Endothelial cell (in vitro differentiated cells): ENCODE measurements around the gene MC2R. TPM values are rescaled to one million over a fixed set of nuclear protein-coding genes. Genes with fewer than 3 reads are reported as not detected.
"Not testable (repeated sequence)": the region's sequence is repeated elsewhere in the genome, so short reads cannot be mapped to it uniquely, and the experiment has no call there.

Experiments used
- DNase-seq: peaks from one replicate; pipeline ENCODE4 v3.0.0; 2021; ENCODE audit warnings: low spot score
- H3K27ac Mint-ChIP-seq: one replicate; pipeline ENCODE4 v1.8.0; 2021; ENCODE audit warnings: mixed read lengths, inconsistent platforms; ENCODE audit not compliant: unreplicated experiment
- H3K27me3 Mint-ChIP-seq: one replicate; pipeline ENCODE4 v1.8.0; 2021; ENCODE audit warnings: mild to moderate bottlenecking, moderate library complexity, mixed read lengths, inconsistent platforms; ENCODE audit not compliant: unreplicated experiment
- H3K36me3 Mint-ChIP-seq: one replicate; pipeline ENCODE4 v1.8.0; 2021; ENCODE audit warnings: mild to moderate bottlenecking, low read depth, mixed read lengths, inconsistent platforms; ENCODE audit not compliant: unreplicated experiment
- H3K4me1 Mint-ChIP-seq: one replicate; pipeline ENCODE4 v1.8.0; 2021; ENCODE audit warnings: mild to moderate bottlenecking, mixed read lengths, inconsistent platforms; ENCODE audit not compliant: unreplicated experiment
- H3K4me3 Mint-ChIP-seq: one replicate; pipeline ENCODE4 v1.8.0; 2021; ENCODE audit warnings: mild to moderate bottlenecking, mixed read lengths, inconsistent platforms; ENCODE audit not compliant: unreplicated experiment
- H3K9me3 Mint-ChIP-seq: one replicate; pipeline ENCODE4 v1.8.0; 2021; ENCODE audit warnings: mixed read lengths, inconsistent platforms; ENCODE audit not compliant: unreplicated experiment
- total RNA-seq: library from RNA; stranded (reverse); fragmentation: NEBNext Ultra II Directional; extraction: Animal tissue kit (Norgen Biotek cat#: 25700); gene quantifications from one replicate; pipeline ENCODE4 v1.2.1, GENCODE V29; 2021; ENCODE audit not compliant: unreplicated experiment
- TF ChIP-seq, protein P1 (sequence below): fragments of 200-600 bp; sonication (generic); IDR thresholded peaks from one replicate; pipeline ENCODE4 v1.5.0; 2021; ENCODE audit warnings: antibody characterized with exemption; ENCODE audit not compliant: unreplicated experiment

The MC2R gene
- total RNA-seq, 1 donor from 2014 or later: not detected

DNA sequence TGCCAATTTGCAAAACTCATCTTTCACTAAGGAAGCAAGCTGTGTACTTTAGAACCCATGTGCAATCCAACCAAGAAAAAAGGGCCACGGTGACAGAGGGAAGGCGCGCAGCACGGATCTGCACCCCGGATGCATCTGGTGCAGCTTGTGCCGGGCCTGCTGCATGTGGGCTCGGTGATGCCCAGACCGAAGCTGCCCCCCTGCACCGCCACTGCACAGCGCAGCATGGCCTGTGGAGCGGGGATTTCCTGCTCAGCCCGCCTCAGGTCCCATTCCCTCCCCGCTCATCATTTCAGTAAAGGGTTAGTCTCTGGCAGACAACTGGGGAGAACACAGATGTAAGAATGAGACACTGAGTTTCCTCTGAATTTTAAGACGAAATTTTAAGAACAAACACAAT is 43.0 kb downstream of the MC2R start:
- Mint-ChIP-seq H3K36me3 (no peaks in the 10 kb centered on the region), H3K4me3 (no peak overlapping the region), H3K4me1 (peaks cover 7% of the 10 kb centered on the region), H3K27ac (no peak overlapping the region), H3K9me3 (no peaks in the 10 kb centered on the region), H3K27me3 (no peaks in the 10 kb centered on the region)
- DNase-seq: no peak
- TF ChIP-seq, protein P1, sequence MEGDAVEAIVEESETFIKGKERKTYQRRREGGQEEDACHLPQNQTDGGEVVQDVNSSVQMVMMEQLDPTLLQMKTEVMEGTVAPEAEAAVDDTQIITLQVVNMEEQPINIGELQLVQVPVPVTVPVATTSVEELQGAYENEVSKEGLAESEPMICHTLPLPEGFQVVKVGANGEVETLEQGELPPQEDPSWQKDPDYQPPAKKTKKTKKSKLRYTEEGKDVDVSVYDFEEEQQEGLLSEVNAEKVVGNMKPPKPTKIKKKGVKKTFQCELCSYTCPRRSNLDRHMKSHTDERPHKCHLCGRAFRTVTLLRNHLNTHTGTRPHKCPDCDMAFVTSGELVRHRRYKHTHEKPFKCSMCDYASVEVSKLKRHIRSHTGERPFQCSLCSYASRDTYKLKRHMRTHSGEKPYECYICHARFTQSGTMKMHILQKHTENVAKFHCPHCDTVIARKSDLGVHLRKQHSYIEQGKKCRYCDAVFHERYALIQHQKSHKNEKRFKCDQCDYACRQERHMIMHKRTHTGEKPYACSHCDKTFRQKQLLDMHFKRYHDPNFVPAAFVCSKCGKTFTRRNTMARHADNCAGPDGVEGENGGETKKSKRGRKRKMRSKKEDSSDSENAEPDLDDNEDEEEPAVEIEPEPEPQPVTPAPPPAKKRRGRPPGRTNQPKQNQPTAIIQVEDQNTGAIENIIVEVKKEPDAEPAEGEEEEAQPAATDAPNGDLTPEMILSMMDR: no peak

DNA sequence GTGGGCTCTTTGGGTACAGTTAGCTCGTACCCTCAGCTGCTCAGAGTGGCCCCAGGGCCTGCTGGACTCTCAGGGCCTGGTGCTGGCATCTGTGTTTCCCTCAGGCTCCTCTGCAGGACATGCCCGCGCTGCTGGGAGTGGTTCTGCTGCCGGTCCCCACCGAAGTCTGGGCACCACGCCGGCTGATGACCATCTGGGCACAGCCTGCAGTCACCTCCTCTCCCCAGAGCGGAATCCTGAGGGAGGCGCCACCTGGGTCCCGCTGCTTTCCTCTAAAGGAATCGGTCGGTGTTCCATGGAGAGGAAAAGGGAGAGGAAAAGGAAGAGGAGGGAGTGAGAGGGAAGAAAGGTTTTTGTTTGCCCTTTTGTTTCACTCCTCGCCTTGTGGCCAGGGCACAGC is 43.6 kb downstream of the MC2R start:
- no peak for DNase-seq
- TF ChIP-seq, protein P1: no peak

DNA sequence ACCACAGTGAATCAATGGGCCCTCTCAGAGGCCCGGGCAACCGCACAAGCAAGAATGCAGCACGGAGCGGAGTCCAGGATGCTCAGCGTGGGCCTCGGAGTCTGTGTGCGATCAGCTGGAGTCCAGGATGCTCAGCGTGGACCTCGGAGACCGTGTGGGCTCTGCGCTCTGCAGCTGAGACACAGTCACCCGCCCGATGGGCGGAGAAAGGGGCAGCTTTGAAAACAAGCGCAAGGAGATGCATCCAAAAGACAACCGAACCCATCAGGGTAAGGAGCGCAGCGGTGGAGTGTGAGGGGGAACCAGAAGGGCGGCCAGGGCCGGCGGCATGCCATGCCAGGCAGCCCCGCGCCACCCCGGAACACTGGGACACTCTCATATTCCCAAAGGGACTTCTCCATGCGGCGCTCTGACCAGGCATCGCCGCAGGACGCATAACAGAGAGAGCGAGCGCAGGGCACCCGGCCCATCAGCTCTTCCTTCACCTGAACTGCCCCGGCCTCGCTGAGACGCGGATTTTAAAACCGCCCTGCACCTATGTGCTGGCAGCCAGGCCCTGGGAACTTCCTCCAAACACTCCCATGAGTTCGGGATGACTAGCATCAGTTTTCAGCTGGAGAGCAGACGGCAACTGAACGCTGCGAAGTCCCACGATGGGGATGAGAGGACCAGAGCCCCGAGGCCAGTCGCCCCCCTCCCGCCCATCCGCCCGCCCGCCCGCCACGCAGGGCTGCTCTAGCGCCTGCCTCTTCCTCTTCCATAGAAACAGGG is 46.6 kb downstream of the MC2R start:
- H3K27ac Mint-ChIP-seq: no peak overlapping the region
- H3K36me3 Mint-ChIP-seq: no peaks in the 10 kb centered on the region
- TF ChIP-seq, protein P1: no peak
- peaks cover 11% of the 10 kb centered on the region for H3K4me1 Mint-ChIP-seq
- peaks cover 2% of the 10 kb centered on the region for H3K27me3 Mint-ChIP-seq
- DNase-seq: peak; percentile 18
- no peaks in the 10 kb centered on the region for H3K9me3 Mint-ChIP-seq
- peak overlapping the region; percentile 80 for H3K4me3 Mint-ChIP-seq

More for the DNA sequence above, 43.6 kb downstream of the MC2R start:
- Mint-ChIP-seq H3K27ac (no peak overlapping the region), H3K27me3 (peaks cover 2% of the 10 kb centered on the region), H3K9me3 (no peaks in the 10 kb centered on the region), H3K36me3 (no peaks in the 10 kb centered on the region), H3K4me3 (no peak overlapping the region), H3K4me1 (peaks cover 11% of the 10 kb centered on the region)

DNA sequence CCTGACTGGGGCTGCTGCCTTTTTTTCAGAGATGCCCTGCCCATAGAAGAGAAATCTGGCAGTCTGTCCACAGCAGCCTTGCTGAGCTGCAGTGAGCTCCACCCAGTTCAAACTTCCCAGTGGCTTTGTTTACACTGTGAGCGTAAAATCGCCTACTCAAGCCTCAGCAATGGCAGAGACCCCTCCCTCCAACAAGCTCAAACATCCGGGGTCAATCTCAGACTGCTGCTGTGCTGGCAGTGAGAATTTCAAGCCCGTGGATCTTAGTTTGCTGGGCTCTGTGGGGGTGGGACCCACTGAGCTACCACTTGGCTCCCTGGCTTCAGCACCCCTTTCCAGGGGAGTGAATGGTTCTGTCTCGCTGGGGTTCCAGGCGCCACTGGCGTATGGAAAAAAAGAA is 52.4 kb downstream of the MC2R start:
- not testable (repeated sequence) for H3K4me1 Mint-ChIP-seq, H3K27me3 Mint-ChIP-seq, H3K36me3 Mint-ChIP-seq, DNase-seq, H3K9me3 Mint-ChIP-seq, H3K27ac Mint-ChIP-seq, H3K4me3 Mint-ChIP-seq

DNA sequence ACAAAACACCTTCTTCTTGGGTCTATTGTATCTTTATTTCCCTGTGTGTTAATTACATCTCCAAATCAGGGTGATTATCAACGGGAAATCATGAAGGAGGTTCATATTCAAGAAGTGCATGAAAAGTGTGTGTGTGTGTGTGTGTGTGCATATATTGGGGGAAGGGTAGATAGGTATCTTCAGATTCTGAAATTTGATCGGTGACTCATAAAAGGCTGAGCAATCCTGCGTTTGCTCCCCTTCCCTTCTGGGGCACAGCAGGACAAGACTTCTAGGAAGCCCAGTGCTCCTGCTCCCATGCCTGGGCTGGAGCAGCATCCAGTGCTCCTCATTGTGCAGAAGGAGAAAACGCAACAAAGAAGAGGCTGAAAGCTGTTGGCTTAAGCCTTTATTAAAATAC is 65.5 kb downstream of the MC2R start:
- TF ChIP-seq, protein P1: no peak
- no peak overlapping the region for H3K4me3 Mint-ChIP-seq
- H3K4me1 Mint-ChIP-seq: no peaks in the 10 kb centered on the region
- H3K27ac Mint-ChIP-seq: no peak overlapping the region
- no peaks in the 10 kb centered on the region for H3K27me3 Mint-ChIP-seq
- peaks cover 4% of the 10 kb centered on the region for H3K9me3 Mint-ChIP-seq
- H3K36me3 Mint-ChIP-seq: no peaks in the 10 kb centered on the region
- no peak for DNase-seq
